Psoas muscle (tissue), 8 donors: ENCODE data around the gene GOLGB1. TPM values are rescaled to one million over a fixed set of nuclear protein-coding genes. Genes with fewer than 3 reads are reported as not detected.

ENCODE experiments used
- ATAC-seq, 4 donors: fragments of 200-7000 bp; cut with Tn5 transposase; one replicate each; pipeline ENCODE4 v1.9.1; 2020; ENCODE audit warnings: moderate library complexity in 3 of 4, mild to moderate bottlenecking in 2 of 4
- DNase-seq, 2 donors: peaks; one replicate each; pipeline ENCODE4 v3.0.0-alpha.2; 2020
- H3K27ac ChIP-seq: fragments of 200-600 bp; one replicate; pipeline ENCODE4 v1.8.0; 2022
- H3K27me3 ChIP-seq, 3 donors: fragments of 200-600 bp in 1 of 3; one replicate each; pipeline versions ENCODE4 v1.6.1 to v1.8.0; 2013 to 2022; ENCODE audit warnings: low read length in 2 of 3, mild to moderate bottlenecking in 2 of 3, moderate library complexity in 1 of 3; ENCODE audit not compliant: insufficient read depth in 3 of 3
- H3K36me3 ChIP-seq, 2 donors: fragments of 200-600 bp in 1 of 2; one replicate each; pipeline versions ENCODE4 v1.6.1 to v1.8.0; 2013 to 2022; ENCODE audit warnings: low read depth in 1 of 2, mild to moderate bottlenecking in 1 of 2, moderate library complexity in 1 of 2; ENCODE audit not compliant: insufficient read depth in 1 of 2
- H3K4me1 ChIP-seq: fragments of 200-600 bp; one replicate; pipeline ENCODE4 v1.8.0; 2022
- H3K4me3 ChIP-seq: fragments of 200-600 bp; one replicate; pipeline ENCODE4 v1.8.0; 2022; ENCODE audit warnings: mild to moderate bottlenecking
- H3K9me3 ChIP-seq: fragments of 200-600 bp; one replicate; pipeline ENCODE4 v1.8.0; 2022
- WGBS, 3 donors: extraction: QIAGEN DNeasy Blood & Tissue Kit; methylation state at CpG; one replicate each; pipeline versions ENCODE4 v1.1.6 to v1.1.7; 2013; 5-methylcytosine and 5-hydroxymethylcytosine counted together
- intact Hi-C, 2 donors: fragments of 100-400 bp; cut with DNase I; formaldehyde crosslinking; loops; one replicate each; pipeline versions ENCODE4 v1.11.0 to v1.14.2; 2022
- polyA plus RNA-seq, 3 donors: library from polyadenylated mRNA; stranded (reverse); fragments of 200-250 nt; gene quantifications; one replicate each; pipeline ENCODE4 v1.2.3, GENCODE V29; 2013
- total RNA-seq, 4 donors: library from RNA; stranded (reverse); fragmentation: NEBNext Ultra II Directional in 2 of 4; extraction: Animal tissue kit (Norgen Biotek cat#: 25700) in 2 of 4; gene quantifications; one replicate each; pipeline versions ENCODE4 v1.2.1 to v1.2.4, GENCODE V29; 2021 to 2023
- TF ChIP-seq, protein P1 (sequence below): fragments of 200-600 bp; IDR thresholded peaks from one replicate; pipeline ENCODE4 v1.8.0; 2022; ENCODE audit warnings: antibody characterized with exemption
- donor health status: healthy with polysubstance abuse.
- donor health status: DM: no; HTN: no; CAD: no; lungs with moderate emphysema.
- donor health status: Bipolar disorder and iron deficiency.
- donor health status: healthy.
- donor health status: DM: yes; HTN: yes; CAD: no.
- donor health status: DM: no; HTN: no; CAD: no.
- donor health status: DM: no; HTN: no; CAD: no.
- donor health status: DM: yes; HTN: yes; CAD: no.

Gene GOLGB1
- total and polyA plus RNA-seq, 7 donors: 7.5 to 30.7 (median 20.6) TPM

DNA sequence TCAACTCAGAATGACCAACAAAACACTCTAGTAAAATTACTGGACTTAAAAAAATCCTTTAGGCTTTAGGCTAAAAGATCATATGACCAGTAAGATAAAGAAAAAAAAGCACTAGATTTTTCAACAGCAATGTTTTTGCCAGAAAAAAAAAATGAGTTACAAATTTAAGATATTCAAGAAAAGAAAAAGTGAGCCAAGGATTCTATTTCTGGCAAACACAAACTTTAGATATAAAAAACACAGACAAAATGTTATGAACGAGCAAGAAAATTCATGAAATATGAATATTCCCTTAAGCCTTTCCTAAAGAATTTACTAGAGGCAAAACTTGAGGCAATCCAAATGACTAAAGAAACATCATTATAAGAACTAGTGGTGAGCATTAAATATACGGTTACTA is 8.6 kb downstream of the GOLGB1 start:
- DNase-seq (no peak), ATAC-seq (no peak)
- Histone ChIP-seq H3K9me3 (peaks cover 4% of the 10 kb centered on the region), H3K4me3 (no peak overlapping the region), H3K27me3 (no peaks in the 10 kb centered on the region), H3K36me3 (peaks cover 0 to 3% of the 10 kb centered on the region in 2 donors), H3K4me1 (peaks cover 8% of the 10 kb centered on the region), H3K27ac (no peak overlapping the region)
- TF ChIP-seq, protein P1, sequence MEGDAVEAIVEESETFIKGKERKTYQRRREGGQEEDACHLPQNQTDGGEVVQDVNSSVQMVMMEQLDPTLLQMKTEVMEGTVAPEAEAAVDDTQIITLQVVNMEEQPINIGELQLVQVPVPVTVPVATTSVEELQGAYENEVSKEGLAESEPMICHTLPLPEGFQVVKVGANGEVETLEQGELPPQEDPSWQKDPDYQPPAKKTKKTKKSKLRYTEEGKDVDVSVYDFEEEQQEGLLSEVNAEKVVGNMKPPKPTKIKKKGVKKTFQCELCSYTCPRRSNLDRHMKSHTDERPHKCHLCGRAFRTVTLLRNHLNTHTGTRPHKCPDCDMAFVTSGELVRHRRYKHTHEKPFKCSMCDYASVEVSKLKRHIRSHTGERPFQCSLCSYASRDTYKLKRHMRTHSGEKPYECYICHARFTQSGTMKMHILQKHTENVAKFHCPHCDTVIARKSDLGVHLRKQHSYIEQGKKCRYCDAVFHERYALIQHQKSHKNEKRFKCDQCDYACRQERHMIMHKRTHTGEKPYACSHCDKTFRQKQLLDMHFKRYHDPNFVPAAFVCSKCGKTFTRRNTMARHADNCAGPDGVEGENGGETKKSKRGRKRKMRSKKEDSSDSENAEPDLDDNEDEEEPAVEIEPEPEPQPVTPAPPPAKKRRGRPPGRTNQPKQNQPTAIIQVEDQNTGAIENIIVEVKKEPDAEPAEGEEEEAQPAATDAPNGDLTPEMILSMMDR: no peak
- 61 to 68% (median 65%) methylated on average over 2 of the region's 2 CpGs for WGBS, 3 donors
- intact Hi-C loops: no loop called here

DNA sequence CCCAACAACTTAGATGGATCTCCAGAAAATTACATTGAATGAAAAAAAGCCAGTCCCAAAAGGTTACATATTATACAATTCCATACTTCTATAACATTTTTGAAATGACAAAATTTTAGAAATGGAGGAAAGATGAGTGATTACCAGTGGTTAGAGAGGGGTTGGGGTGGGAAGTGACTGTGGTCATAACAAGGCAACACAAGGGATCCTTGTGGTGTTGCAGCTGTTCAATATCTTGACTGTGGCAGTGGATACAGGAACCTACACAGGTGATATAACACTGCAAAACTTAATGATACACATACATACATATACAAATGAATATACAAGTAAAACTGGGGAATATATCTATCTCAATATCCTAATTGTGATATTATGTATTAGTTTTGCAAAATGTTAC is 9.6 kb downstream of the GOLGB1 start:
- intact Hi-C loops: no loop called here
- no peak for DNase-seq
- Histone ChIP-seq H3K36me3 (peaks cover 0 to 3% of the 10 kb centered on the region in 2 donors), H3K9me3 (peaks cover 4% of the 10 kb centered on the region), H3K4me1 (peaks cover 5% of the 10 kb centered on the region), H3K4me3 (no peak overlapping the region), H3K27ac (no peak overlapping the region), H3K27me3 (no peaks in the 10 kb centered on the region)
- TF ChIP-seq, protein P1: no peak
- ATAC-seq: no peak

DNA sequence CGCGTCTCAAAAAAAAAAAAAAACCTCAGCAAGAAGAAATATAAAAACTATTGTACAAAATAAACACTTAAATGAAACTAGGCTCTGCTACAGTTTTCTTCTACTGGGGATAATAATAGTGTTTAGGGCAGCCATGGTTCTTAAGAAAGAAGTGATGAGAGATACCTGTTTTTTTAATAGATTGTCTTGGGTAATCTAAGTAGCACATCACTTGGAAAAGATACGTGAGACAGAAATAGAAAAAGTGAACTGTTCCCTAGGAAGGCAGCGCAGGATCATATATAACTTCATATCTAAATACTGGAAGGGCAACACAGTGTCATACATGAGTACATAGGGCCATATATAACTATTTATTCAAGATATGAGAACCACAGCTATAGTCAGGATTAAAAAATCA is 11.9 kb downstream of the GOLGB1 start:
- Histone ChIP-seq H3K4me3 (no peak overlapping the region), H3K4me1 (peaks cover 5% of the 10 kb centered on the region), H3K36me3 (no peaks in the 10 kb centered on the region), H3K27me3 (no peaks in the 10 kb centered on the region), H3K27ac (no peak overlapping the region), H3K9me3 (peaks cover 4% of the 10 kb centered on the region)
- TF ChIP-seq, protein P1: no peak
- intact Hi-C loops: no loop called here
- DNase-seq: no peak
- ATAC-seq: peak in 3 of 4 donors; percentile 69 to 73 (median 73)
- 72 to 90% (median 81%) methylated on average over 4 of the region's 4 CpGs for WGBS, 3 donors

DNA sequence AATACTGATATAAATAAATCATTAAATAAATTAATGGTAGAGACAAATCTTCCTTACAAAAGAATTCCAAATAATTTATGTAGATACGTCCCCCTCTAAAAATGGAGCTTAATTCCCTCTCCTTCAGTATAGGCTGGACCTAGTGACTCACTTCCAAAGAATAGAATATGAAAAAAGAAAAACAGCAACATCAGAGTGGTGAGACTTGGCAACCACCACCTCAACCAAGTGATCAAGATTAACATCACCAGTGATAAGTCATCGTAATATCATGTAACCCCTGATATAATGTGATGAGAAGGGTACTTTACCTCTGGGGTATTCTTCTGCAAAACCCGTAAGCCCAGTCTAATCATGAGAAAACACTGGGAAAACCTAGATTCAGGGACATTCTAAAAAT is 13.4 kb downstream of the GOLGB1 start:
- intact Hi-C loops: no loop called here
- no peaks in the 10 kb centered on the region for H3K27me3 ChIP-seq
- WGBS, 3 donors: 81 to 96% (median 95%) methylated on average over 3 of the region's 3 CpGs
- DNase-seq (no peak), ATAC-seq (peak in 1 of 4 donors; percentile 60)
- H3K4me3 ChIP-seq: no peak overlapping the region
- TF ChIP-seq, protein P1: no peak
- no peaks in the 10 kb centered on the region for H3K36me3 ChIP-seq
- H3K4me1 ChIP-seq: peaks cover 5% of the 10 kb centered on the region
- H3K27ac ChIP-seq: no peak overlapping the region
- H3K9me3 ChIP-seq: no peaks in the 10 kb centered on the region

DNA sequence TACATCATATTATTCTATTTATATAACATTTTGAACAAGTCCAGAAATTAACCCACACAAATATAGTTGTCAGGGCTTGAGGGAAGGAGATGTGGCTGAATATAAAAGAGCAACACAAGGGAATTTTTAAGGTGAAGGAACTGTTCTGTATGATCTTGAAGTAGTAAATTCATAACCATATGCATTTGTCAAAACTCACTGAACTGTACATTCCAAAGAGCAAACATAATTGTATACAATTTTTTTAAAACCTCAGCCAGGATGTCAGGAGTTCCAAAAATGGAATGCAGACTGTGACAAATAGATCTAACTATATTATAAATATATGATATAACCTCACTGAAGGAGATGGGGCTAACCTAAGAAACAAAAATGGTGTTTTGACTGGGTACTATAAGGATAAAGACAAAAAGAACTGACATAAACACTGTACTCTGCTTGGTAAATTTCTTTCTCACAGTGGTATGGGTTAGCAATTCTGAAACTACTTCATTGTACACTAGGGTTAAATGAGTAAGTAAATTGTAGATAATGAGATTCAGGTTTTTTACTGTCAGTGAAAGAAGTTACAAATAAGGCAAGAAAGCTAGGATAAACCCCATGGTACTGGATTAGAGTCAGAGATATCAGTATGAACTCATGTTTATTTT is 14.4 kb downstream of the GOLGB1 start:
- H3K36me3 ChIP-seq: no peaks in the 10 kb centered on the region
- no peaks in the 10 kb centered on the region for H3K4me1 ChIP-seq
- no peak overlapping the region for H3K4me3 ChIP-seq
- DNase-seq (no peak), ATAC-seq (no peak)
- no peaks in the 10 kb centered on the region for H3K9me3 ChIP-seq
- TF ChIP-seq, protein P1: no peak
- no peaks in the 10 kb centered on the region for H3K27me3 ChIP-seq
- intact Hi-C loops: no loop called here
- no peak overlapping the region for H3K27ac ChIP-seq
